ENCODE measurements around the gene SYNGR3.

The SYNGR3 gene

DNA sequence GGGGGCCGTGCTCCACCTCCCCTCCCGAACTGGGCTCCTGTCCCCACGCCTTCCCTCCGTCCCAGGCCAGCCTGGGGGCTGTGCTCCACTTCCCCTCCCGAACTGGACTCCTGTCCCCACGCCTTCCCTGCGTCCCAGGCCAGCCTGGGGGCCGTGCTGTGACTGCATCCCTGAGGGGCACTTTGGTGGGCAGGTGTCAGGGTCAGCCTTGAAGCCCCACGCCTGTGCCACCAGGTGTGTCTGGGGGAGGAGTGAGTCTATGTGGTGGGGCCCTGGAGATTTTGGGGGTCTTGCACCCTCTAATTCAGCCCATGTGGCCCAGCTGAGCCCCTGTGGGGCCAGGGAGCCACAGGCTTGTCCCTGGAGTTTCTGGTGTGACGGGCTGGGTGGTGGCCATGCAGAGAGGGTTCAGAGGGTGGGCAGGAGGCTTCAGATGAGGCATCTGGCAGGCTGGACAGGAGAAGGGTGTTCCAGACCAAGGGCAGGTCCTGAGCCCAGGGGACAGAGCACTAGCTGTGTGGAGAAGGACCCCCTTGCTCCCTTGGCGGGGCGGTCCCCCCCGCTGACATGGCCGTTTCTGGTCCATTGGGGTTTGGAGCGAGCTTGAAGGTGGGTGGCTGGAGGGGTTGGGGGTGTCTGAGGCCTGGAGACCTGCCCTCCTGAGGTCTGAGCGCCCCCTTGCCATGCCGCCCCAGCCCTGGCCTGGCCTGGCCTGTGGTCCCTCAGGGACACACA lies 45.1 kb downstream of the SYNGR3 start:
- Histone ChIP-seq H3K4me1 (ENCODE audit: insufficient read depth, low read length) (peaks cover 6% of the 10 kb centered on the region; the same call in 1 of the 2 replicates), H3K9me3 (ENCODE audit: insufficient read depth, low read depth, low read length) (no peaks in the 10 kb centered on the region), H3K27ac (ENCODE audit: low read depth, low read length) (no peak overlapping the region), H3K4me3 (ENCODE audit: low read length) (no peak overlapping the region), H3K9ac (ENCODE audit: low read depth, low read length) (no peak overlapping the region), H3K27me3 (ENCODE audit: insufficient read depth, low read length) (no peaks in the 10 kb centered on the region), H3K36me3 (ENCODE audit: insufficient read depth, low read length) (no peaks in the 10 kb centered on the region)
- WGBS: 89% methylated on average over 17 of the region's 17 CpGs

DNA sequence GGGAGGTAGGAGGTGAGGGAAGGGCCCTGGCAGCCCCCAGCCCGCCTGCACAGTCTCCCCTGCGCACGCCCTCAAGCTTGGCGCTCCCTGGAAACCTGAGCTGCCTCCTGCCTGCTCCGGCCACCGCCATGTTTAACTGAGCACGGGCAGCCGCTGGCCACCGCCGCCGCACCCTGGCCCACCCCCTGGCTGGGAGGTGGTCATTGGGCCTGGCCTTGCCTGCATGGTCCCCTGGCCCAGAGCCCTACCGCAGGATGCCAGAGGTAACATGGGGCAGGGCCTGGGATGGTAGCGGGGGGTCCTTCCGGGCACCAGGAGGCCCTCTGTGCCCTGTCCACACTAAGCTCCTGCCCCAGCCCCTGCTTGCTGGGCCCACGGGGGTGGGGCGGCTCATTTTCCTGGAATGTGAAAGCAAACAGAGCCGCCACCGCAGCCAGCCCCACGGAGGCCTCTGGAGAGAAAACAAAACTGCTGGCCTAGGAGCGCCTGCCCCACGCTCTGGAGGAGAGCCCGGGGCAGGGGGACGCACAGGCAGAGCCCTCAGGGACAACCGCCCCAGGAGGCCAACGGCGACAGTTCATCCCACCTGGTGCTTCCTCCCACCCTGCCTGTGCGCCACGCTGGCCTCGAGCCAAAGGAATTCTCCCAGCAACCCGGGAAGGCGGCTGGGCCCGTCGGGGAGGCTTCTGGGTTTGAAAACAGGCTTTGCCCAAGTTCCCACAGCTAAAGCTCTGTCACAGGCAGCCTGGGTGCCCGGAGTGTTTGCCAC lies 45.8 kb downstream of the SYNGR3 start:
- WGBS: 81% methylated on average over 34 of the region's 34 CpGs
- Histone ChIP-seq H3K27ac (ENCODE audit: low read depth, low read length) (peak overlapping the region; percentile 35; the same call in 1 of the 2 replicates), H3K9me3 (ENCODE audit: insufficient read depth, low read depth, low read length) (no peaks in the 10 kb centered on the region), H3K9ac (ENCODE audit: low read depth, low read length) (0 out of 2 replicates have a peak overlapping the region, but pooled peaks have one; percentile 20), H3K4me1 (ENCODE audit: insufficient read depth, low read length) (peaks cover 6% of the 10 kb centered on the region; the same call in 1 of the 2 replicates), H3K36me3 (ENCODE audit: insufficient read depth, low read length) (no peaks in the 10 kb centered on the region), H3K4me3 (ENCODE audit: low read length) (no peak overlapping the region), H3K27me3 (ENCODE audit: insufficient read depth, low read length) (no peaks in the 10 kb centered on the region)

DNA sequence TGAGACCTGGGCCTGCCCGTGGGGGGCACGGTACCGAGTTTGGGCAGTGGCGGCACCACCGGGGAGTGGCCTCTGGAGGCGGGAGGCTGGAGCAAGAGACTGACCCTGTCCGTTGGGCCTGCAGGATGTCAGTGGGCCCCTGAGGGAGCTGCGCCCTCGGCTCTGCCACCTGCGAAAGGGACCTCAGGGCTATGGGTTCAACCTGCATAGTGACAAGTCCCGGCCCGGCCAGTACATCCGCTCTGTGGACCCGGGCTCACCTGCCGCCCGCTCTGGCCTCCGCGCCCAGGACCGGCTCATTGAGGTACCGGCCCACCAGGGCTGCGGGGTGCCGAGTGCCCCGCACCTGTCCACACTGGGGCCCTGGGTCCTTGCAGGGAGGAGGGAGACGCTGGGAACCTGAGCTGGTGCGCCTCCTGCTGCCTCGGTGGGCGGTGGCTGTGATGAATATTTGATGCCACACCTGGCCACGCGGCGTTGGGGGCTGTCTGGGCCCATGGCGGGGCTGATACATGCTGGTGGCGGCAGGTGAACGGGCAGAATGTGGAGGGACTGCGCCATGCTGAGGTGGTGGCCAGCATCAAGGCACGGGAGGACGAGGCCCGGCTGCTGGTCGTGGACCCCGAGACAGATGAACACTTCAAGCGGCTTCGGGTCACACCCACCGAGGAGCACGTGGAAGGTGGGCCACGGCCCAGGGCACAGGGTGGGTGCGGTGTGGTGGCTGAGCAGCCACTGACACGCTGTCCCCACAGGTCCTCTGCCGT lies 46.6 kb downstream of the SYNGR3 start:
- Histone ChIP-seq H3K27ac (ENCODE audit: low read depth, low read length) (peak overlapping the region; percentile 35; the same call in 1 of the 2 replicates), H3K9ac (ENCODE audit: low read depth, low read length) (no peak overlapping the region), H3K4me3 (ENCODE audit: low read length) (no peak overlapping the region), H3K36me3 (ENCODE audit: insufficient read depth, low read length) (no peaks in the 10 kb centered on the region), H3K4me1 (ENCODE audit: insufficient read depth, low read length) (peaks cover 6% of the 10 kb centered on the region; the same call in 1 of the 2 replicates), H3K9me3 (ENCODE audit: insufficient read depth, low read depth, low read length) (no peaks in the 10 kb centered on the region), H3K27me3 (ENCODE audit: insufficient read depth, low read length) (no peaks in the 10 kb centered on the region)
- 94% methylated on average over 47 of the region's 47 CpGs for WGBS

DNA sequence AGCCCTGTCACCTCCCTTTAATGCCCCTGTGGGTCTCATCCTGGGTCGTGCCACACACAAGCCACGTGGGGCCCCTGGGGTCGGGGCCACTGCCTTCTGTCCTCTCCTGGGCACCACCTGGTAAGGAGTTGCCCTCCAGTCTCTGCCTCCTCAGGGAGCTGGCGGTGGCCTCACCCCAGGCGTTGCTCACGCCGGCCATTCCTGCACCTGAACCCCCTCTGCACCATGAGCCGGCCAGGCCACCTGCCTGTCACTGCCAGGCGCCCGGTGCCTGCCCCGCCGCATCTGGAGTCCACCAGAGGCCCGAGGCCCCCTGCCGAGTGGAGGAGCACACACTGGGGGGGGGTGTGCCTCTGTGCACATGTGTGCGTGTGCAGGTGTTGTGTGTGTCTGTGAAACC lies 47.3 kb downstream of the SYNGR3 start:
- Histone ChIP-seq H3K27me3 (ENCODE audit: insufficient read depth, low read length) (no peaks in the 10 kb centered on the region), H3K36me3 (ENCODE audit: insufficient read depth, low read length) (no peaks in the 10 kb centered on the region), H3K4me3 (ENCODE audit: low read length) (no peak overlapping the region), H3K27ac (ENCODE audit: low read depth, low read length) (no peak overlapping the region), H3K9ac (ENCODE audit: low read depth, low read length) (no peak overlapping the region), H3K9me3 (ENCODE audit: insufficient read depth, low read depth, low read length) (no peaks in the 10 kb centered on the region), H3K4me1 (ENCODE audit: insufficient read depth, low read length) (peaks cover 6% of the 10 kb centered on the region; the same call in 1 of the 2 replicates)
- WGBS: 96% methylated on average over 15 of the region's 15 CpGs

DNA sequence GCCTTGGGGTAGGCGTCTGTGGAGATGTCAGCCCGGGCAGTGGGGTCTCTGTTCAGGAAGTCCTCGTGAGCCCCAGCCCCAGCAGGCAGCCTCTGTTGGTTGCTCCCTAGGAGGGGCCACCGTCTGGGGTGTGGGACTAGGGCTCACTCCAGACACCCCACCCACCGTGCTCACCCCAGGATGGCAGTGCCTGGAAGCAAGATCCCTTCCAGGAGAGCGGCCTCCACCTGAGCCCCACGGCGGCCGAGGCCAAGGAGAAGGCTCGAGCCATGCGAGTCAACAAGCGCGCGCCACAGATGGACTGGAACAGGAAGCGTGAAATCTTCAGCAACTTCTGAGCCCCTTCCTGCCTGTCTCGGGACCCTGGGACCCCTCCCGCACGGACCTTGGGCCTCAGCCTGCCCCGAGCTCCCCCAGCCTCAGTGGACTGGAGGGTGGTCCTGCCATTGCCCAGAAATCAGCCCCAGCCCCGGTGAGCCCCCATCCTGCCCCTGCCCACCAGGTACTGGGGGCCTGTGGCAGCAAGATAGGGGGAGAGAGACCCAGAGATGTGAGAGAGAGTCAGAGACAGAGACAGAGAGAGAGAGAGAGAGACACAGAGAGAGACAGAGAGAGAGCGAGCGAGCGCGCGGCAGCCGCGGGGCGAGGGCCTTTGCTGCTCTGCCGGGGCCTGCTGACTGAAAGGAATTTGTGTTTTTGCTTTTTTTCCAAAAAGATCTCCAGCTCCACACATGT lies 48.0 kb downstream of the SYNGR3 start:
- H3K4me1 ChIP-seq (ENCODE audit: insufficient read depth, low read length): peaks cover 6% of the 10 kb centered on the region; the same call in 1 of the 2 replicates
- no peak overlapping the region for H3K27ac ChIP-seq (ENCODE audit: low read depth, low read length)
- no peaks in the 10 kb centered on the region for H3K9me3 ChIP-seq (ENCODE audit: insufficient read depth, low read depth, low read length)
- H3K36me3 ChIP-seq (ENCODE audit: insufficient read depth, low read length): no peaks in the 10 kb centered on the region
- no peak overlapping the region for H3K9ac ChIP-seq (ENCODE audit: low read depth, low read length)
- no peaks in the 10 kb centered on the region for H3K27me3 ChIP-seq (ENCODE audit: insufficient read depth, low read length)
- H3K4me3 ChIP-seq (ENCODE audit: low read length): no peak overlapping the region
- WGBS: 89% methylated on average over 29 of the region's 29 CpGs

DNA sequence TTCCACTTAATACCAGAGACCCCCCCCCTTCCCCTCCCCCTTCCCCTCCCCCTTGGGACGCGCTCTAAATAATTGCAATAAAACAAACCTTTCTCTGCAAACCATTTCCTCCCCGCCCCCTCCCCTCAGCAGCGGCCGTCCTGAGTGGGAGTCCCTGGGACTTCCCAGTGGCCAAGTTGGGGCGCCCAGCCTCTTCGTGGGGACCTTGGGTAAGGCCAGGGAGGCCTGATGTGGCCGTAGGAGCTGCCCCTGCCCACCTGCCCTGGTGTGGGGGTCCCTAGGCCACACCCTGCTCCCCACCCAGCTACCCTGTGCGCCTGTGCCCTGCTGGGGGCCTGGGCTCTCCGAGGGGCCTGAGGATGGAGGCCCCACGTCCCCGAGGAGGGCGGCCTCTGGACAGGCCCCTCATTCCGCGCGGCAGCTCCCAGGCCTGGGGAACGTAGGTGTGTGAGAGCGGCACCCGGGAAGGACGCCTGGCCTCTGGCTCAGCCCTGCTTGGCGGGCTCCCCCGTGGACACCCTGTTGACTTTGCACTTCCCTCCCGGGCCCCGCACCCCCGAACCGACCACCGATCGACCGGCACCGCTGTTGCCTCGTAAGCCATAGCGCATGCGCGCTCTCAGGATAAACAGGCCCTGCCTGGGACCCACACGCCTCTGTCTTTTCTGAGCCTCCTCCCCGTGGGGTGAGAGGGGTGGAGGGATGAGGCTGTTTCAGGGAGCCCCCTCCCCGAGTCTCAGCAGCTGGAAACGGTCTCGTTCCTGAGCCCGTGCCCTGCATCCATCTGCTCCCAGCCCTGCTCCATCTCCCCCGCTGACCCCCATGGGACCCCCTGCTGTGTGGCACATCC lies 48.8 kb downstream of the SYNGR3 start:
- Histone ChIP-seq H3K4me1 (ENCODE audit: insufficient read depth, low read length) (peaks cover 3% of the 10 kb centered on the region; the same call in 1 of the 2 replicates), H3K27ac (ENCODE audit: low read depth, low read length) (no peak overlapping the region)

DNA sequence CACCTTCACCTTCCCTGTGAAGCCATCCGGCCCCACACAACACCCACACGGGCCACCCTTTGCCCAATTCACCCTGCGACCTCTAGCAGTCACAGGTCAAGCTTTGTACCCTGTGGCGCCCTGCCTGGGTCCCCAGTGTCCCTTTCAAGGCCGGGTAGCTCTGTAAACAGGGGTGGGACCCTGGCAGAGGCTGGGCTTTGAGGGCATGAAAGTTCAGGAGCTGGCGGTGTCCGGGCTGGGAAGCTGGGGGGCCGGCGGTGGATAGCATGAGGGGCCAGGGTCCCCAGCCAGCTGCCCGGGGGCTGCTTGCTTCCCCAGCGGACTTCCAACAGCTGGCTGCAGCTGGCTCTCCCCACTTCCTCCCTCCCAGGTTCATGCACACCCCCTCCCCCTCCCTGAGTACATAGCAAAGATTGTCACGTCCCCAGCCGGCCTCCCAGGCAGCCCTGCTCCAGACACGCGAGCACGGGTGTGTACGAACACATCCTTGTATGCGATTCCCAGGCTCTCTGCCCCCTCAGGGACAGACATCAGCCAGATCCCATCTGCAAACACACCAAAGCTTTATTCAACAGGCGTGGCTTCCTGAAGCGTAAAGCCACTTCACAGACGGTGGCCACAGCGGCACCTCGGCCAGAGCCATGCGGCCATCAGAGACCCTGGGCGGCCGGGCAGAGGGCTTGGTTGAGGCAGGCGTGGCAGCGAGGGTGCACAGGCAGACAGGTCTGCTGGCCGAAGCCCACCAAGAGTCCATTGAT lies 49.7 kb downstream of the SYNGR3 start:
- H3K27ac ChIP-seq (ENCODE audit: low read depth, low read length): no peak overlapping the region

More for the DNA sequence above, 48.8 kb downstream of the SYNGR3 start:
- Histone ChIP-seq H3K9me3 (ENCODE audit: insufficient read depth, low read depth, low read length) (no peaks in the 10 kb centered on the region), H3K4me3 (ENCODE audit: low read length) (no peak overlapping the region), H3K27me3 (ENCODE audit: insufficient read depth, low read length) (no peaks in the 10 kb centered on the region), H3K36me3 (ENCODE audit: insufficient read depth, low read length) (0 out of 2 replicates have a peak, but pooled peaks cover 3% of the 10 kb centered on the region), H3K9ac (ENCODE audit: low read depth, low read length) (no peak overlapping the region; the same call in 1 of the 2 replicates)
- WGBS: 92% methylated on average over 41 of the region's 41 CpGs

DNA sequence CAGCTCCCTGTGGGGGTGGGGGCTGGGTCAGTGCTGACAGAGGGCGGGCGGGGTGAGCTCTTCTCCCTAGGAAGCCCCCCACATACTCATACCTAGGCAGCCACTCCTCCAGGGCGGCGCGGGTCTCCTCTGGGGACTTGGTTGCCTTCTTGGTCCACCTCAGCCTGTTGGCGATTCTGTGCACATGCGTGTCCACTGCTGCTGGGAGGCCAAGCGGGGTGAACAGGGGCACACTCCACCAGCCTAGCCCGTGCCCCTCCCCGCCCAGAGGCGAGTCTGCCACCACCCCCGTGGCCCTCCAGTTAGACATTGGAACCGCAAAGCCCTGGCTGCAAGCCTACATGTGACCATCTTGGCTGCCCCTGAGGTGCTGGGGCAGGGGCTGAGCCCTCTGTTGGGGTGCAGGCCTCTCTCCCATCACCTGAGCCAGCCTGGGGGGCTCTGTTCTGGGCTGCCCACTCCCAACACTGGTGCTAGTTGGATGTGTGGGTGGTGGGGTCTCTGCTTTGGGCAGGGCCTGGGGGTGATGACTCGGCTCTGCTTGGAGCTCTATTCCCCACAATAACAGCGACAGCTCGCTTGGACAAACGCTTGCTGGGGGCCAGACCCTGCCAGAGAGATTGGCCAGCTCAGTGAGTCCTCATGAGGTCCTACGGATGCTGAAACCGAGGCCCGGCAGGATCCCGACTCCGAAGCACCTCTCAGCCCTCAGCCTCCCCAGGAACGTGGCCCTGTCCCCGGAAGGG lies 50.4 kb downstream of the SYNGR3 start:
- 94% methylated on average over 24 of the region's 24 CpGs for WGBS
- H3K27me3 ChIP-seq (ENCODE audit: insufficient read depth, low read length): no peaks in the 10 kb centered on the region
- H3K9ac ChIP-seq (ENCODE audit: low read depth, low read length): no peak overlapping the region
- no peaks in the 10 kb centered on the region for H3K4me1 ChIP-seq (ENCODE audit: insufficient read depth, low read length)
- no peak overlapping the region for H3K27ac ChIP-seq (ENCODE audit: low read depth, low read length)
- H3K9me3 ChIP-seq (ENCODE audit: insufficient read depth, low read depth, low read length): no peaks in the 10 kb centered on the region
- H3K36me3 ChIP-seq (ENCODE audit: insufficient read depth, low read length): 0 out of 2 replicates have a peak, but pooled peaks cover 10% of the 10 kb centered on the region
- no peak overlapping the region for H3K4me3 ChIP-seq (ENCODE audit: low read length)

More for the DNA sequence above, 49.7 kb downstream of the SYNGR3 start:
- H3K4me3 ChIP-seq (ENCODE audit: low read length): no peak overlapping the region
- no peaks in the 10 kb centered on the region for H3K9me3 ChIP-seq (ENCODE audit: insufficient read depth, low read depth, low read length)
- H3K9ac ChIP-seq (ENCODE audit: low read depth, low read length): no peak overlapping the region; the same call in 1 of the 2 replicates
- WGBS: 88% methylated on average over 29 of the region's 29 CpGs
- H3K4me1 ChIP-seq (ENCODE audit: insufficient read depth, low read length): no peaks in the 10 kb centered on the region
- 0 out of 2 replicates have a peak, but pooled peaks cover 6% of the 10 kb centered on the region for H3K36me3 ChIP-seq (ENCODE audit: insufficient read depth, low read length)
- no peaks in the 10 kb centered on the region for H3K27me3 ChIP-seq (ENCODE audit: insufficient read depth, low read length)

Measured in HUES64 (cell line).